NCI-H82 treated with DMSO at 0.1 percent for 48 hours (cell line): ENCODE data around the gene ECSIT.
"Not testable (repeated sequence)": the region's sequence is repeated elsewhere in the genome, so short reads cannot be mapped to it uniquely, and the experiment has no call there.

Experiments used
- DNase-seq: peaks from one replicate; lab custom pipeline; 2025; ENCODE audit not compliant: unreplicated experiment; lab: John Stamatoyannopoulos, UW

Gene ECSIT, protein sequence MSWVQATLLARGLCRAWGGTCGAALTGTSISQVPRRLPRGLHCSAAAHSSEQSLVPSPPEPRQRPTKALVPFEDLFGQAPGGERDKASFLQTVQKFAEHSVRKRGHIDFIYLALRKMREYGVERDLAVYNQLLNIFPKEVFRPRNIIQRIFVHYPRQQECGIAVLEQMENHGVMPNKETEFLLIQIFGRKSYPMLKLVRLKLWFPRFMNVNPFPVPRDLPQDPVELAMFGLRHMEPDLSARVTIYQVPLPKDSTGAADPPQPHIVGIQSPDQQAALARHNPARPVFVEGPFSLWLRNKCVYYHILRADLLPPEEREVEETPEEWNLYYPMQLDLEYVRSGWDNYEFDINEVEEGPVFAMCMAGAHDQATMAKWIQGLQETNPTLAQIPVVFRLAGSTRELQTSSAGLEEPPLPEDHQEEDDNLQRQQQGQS

DNA sequence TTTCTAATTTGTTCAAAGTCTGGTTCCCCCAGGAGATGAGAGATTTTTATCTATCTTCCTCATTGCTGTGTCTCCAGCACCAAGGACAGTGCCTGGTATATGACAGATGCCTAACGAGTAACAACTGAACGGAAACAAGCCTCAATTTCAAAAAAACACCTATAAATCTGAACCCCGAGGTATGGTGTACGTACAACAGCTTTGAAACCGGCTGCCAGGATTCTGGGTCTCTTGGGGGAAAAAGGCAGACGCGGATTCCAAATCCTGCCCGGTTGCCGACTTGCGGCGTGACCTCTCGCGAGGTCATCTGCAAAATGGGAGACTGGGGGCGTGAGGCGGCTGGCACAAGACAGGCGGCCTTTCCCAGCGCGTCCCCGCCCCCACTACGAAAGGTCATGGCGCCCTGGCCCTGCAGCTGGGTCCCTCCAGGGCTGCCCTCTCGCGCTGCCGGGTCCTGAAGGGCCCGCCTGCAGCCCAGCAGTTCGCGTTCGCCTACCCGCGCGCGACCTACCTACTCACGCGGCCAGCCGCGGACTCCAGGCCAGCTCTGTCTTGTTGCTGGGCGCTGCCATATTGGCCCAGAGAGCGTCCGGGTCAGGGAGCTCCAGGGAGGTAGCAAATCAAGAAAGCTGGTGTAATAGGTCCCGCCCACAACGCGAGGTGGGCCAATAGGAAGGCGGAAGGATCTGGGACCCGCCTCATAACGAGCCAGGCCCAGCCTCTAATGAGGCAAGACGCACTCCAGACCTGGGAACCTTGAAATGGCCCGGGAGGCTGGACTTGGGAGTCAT, at the start of gene ECSIT:
ECSIT (minus strand) TSS at position 584 of the 791 bp plus-strand sequence. CDS start 9,964 bp downstream, outside the sequence.
- peak; percentile 85 for DNase-seq

DNA sequence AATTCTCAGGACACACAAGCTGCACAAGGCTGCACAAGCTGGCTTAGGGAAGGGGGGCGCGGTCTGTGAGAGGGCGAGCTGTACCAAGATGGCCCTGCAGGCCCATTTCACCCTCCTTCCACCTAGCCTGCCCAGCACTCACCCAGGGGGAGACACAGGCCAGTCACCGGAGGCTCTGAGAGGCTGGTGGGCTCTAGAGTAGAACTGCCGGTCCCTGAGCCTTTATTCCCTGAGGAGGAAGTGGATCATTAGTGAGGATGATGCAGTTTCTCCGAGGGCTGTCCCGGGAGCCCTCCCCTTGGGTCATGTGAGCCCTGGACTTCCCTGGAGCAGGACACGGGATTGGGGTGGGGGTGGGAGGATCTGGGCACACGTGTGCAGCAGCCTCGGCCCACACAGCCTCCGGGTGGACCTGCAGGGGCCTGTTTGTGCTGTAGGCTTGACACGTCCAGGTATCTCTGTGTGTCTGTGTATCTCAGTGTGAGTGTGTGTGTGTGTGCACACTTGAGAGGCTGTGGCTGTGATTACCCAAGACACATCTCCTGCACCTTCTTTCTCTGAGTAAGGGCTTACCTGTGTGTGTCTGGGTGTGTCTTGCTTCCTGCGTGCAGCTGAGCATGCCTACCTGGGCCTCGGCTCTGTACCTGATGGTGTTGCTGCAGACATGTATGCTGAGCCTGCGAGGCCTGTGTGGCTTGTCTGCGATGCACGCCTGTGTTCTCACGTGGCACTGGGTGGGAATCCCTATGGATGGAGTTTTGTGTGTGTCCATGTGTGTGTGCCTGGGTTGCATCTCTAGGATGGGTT, 48.7 kb upstream of the ECSIT start, which contains the start of gene ACP5:
ACP5 (minus strand) TSS at position 195 of the 807 bp plus-strand sequence. CDS start 328 bp downstream, outside the sequence.
- no peak for DNase-seq

DNA sequence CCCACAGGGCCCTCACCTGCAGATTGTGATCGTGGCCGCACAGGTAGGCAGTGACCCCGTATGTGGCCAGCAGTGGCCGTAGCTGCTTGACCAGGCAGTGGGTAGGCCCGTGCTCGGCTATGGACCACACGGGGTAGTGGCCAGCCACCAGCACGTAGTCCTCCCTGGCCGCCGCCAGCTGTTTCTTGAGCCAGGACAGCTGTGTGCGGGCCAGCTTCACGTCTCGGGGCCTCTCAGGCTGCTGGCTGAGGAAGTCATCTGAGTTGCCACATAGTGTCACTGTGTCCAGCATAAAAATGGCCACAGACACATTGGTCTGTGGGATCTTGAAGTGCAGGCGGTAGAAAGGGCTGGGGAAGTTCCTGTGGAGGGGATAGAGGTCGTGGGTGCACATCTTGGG, 47.3 kb upstream of the ECSIT start:
- DNase-seq: no peak

DNA sequence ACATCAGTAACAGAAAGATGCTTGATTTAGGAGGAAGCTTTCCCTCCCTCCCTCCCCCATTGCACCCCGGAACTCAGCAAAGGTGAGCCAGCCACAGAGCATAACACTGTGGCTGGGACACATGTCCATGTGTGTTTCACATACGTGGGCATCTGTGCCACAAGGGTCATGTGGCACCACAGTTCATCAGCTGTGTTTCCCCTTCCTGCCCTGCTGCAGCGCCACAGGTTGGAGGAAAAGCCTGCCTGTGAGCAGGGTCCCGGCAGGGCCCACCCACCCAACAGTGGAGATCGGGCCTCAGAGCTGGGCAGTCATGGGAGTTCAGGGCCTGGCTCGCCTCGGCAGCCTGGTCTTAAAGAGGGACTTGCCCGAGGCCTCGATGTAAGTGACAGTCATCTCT, 45.8 kb upstream of the ECSIT start:
- DNase-seq: no peak

DNA sequence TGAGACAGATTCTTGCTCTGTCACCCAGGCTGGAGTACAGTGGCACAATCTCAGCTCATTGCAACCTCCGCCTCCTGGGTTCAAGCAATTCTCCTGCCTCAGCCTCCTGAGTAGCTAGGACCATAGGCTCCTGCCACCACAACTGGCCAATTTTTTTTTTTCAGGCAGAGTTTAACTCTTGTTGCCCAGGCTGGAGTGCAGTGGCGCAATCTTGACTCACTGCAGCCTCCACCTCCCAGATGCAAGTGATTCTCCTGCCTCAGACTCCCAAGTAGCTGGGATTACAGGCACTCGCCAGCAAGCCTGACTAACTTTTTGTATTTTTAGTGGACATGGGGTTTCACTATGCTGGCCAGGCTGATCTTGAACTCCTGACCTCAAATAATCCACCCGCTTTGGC, 44.8 kb upstream of the ECSIT start:
- DNase-seq: not testable (repeated sequence)

DNA sequence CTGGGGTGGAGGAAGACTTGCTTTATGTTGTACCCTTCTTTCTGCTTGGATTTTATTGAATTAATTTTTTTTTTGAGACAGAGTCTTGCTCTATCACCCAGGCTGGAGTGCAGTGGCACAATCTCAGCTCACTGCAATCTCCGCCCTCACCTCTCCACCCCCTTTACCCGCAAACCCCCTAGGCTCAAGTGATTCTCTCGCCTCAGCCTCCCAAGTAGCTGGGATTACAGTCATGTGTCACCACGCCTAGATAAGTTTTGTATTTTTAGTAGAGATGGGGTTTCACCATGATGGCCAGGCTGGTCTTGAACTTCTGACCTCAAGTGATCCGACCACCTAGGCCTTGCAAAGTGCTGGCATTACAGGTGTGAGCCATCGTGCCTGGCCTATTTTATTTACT, 44.4 kb upstream of the ECSIT start:
- DNase-seq: not testable (repeated sequence)

DNA sequence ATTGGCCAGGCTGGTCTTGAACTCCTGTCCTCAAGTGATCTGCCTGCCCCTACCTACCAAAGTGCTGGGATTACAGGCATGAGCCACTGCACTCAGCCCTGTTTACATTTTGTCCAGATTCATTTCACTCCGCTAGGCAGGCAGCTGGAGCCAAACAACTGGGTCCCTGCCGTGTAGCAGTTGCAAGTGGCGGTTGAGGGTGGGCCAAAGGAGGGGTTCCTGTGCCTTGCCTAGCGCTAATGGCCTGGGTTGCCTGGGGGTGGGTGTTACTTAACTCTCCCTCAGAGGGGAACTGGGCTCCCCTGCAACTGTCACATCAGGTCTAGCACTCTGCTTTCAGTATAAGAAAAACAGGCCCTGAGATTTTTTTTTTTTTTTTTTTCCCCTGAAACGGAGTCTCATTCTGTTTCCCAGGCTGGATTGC, 41.1 kb upstream of the ECSIT start:
- DNase-seq: no peak

DNA sequence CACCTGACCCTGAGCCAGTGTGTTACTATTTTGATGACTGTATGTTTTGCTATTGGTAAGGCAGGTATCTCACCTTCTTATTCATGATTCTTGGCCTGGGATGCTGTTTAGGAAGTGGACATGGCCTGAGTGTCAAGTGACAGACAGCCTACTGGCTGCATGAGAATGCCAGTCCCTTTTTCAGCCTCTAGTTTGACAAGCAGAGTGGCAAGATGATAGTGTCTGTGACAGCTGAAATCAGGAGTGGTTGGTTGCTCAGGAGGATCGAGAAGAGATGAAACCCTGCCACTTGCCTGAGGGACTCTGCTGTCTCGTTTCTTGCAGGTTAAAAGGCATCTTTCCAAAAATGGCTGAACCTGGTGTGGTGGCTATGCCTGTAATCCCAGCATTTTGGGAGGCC, 37.2 kb upstream of the ECSIT start:
- no peak for DNase-seq

DNA sequence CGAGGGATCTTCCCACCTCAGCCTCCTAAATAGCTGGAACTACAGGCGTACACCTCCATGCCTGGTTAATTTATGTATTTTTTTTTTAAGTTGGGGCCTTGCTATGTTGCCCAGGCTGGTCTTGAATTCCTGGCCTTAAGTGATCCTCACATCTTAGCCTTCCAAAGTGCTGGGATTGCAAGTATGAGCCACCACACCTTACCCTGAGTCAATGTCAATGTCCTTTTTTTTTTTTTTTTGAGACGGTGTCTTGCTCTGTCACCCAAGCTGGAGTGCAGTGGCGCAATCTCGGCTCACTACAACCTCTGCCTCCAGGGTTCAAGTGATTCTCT, 36.7 kb upstream of the ECSIT start:
- DNase-seq: not testable (repeated sequence)

DNA sequence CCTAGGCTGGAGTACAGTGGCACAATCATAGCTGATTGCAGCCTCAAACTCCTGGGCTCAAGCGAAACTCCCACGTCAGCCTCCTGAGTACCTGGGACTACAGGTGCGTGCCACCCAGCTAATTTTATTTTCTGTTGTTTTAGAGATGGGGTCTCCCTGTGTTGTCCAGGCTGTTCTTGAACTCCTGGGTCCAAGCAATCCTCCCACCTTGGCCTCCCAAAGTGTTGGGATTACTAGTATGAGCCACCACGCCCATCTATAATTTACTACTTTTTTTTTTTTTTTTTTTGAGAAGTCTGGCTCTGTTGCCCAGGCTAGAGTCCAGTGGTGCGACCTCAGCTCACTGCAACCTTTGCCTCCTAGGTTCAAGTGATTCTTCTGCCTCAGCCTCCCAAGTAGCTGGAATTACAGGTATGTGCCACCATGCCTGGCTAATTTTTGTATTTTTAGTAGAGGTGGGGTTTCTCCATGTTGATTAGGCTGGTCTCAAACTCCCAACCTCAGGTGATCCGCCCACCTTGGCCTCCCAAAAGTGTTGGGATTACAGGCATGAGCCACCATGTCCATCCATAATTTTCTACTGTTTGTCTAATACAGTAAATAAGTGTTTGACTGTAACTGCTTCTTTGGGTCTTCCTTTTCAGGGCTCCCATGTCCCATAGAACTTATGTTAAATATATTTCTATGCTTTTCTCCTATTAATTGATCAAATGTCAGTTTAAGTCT, 35.3 kb upstream of the ECSIT start:
- not testable (repeated sequence) for DNase-seq

DNA sequence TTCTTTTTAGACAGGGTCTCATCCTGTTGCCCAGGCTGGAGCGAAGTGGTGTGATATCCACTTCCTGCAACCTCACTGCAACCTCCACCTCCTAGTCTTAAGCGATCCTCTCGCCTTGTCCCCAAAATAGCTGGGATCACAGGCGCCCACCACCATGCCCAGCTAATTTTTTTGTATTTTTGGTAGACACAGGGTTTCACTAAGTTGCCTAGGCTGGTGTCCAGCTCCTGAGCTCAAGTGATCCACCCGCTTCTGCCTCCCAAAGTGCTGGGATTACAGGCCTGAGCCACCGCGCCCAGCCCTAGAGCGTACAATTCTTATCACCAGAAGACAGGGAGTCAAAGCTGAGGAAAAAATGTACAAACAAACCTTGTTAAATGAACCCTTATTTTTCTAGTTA, 34.6 kb upstream of the ECSIT start:
- no peak for DNase-seq

DNA sequence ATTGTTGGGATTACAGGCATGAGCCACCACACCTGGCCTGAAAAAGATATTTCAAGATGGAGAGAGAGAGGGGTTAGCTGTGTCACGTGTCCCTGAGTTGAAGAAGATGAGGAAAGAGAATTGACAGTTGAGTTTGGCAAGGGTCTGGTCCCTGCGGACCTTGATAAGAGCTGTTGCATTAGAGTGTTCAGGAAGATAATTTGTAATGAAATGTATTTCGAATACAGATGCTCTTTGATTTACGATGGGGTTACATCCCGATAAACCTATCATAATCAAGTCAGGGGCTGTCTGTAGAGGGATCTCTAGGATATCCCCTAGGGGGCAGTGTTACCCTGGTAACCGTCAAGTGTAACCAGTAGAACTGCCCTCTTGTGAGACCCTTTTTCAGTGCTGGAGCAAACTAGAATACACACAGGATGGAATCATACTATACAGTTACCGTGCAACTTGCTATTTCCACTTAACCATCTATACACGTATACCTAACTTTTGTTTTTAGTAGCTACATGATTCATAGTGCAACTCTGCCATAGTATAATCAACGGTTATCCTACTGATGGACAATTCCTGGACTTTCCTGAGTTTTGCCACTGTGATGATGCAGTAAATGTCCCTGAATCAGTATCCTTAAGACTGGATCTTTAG, 31.6 kb upstream of the ECSIT start:
- DNase-seq: peak; percentile 32

DNA sequence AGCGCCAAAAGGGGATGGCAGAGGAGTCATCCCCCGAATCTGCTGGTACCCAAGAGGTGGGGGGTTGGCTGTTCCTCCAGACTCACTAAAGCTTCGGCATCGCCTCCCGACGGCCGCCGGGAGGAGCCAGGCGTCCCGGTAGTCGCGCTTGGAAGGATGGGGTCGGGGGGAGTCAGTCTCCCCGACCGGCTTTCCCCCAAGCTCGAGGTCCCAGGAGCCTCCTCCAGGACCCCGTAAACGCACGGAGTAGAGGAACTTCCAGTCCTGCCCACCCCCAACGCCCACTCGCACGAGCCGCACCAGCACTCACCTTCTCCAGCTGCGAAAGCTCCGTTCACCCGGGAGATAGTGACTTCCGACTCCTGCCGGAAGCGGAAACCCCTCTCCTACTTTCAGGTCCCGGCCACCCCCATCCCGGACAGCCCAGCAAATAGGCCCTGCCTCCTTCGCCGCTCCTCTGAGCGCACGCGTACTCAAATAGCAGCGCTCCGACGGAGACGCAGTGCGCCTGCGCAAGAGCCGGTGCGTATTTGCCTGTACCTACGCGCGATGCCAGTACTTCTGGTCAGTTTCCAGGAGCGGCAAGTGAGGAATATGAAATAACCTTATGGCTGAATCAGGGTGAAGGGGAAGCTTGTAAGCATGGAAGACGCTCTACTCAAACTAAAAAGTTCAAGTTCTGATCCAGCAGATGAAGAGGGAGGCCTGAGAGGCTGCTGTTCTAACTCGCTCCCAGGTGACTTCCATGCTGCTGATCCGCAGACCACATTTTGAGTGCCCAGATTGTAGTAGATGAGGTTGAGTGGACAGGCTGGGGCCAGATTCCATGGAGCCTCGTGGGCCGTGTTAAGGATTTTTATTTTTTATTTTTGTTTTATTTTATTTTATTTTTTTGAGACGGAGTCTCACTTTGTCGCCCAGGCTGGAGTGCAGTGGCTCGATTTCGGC, 30.2 kb upstream of the ECSIT start, which contains the start of gene ELOF1:
ELOF1 (minus strand) TSS at position 350 of the 948 bp plus-strand sequence. CDS start 4,883 bp downstream, outside the sequence.
- DNase-seq: peak; percentile 80

DNA sequence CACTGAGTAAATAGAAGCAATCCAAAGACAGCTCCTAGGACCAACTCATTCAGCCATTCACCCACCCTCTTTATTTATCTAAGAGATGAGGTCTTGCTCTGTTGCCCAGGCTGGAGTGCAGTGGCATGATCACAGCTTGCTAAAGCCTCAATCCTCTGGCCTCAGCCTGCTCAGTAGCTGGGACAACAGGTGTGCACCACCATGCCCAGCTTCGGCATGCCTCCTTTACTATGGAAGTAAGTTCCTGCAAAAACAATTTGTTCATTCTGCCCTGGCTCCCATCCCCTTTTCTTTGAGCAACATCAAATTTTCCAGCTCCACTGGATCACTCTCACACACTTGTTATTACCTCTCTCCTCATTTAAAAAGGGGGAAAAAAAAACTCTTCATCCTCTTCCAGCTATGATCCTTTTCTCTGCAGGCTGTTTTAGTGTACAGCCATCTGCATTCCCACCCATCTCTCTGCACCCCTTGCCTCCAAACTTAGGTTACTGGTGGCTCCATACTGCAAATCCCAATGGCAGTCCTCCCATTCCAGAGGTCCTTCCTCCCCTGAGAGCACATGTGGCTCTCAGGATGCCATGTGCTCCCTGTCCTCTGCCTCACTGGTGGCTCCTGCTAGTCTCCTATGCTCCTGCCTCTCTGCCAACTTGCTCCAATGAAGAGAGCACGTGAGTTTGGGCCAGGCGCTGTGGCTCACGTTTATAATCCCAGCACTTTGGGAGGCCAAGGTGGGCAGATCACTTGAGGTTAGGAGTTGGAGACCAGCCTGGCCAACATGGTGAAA, 27.9 kb upstream of the ECSIT start:
- no peak for DNase-seq

DNA sequence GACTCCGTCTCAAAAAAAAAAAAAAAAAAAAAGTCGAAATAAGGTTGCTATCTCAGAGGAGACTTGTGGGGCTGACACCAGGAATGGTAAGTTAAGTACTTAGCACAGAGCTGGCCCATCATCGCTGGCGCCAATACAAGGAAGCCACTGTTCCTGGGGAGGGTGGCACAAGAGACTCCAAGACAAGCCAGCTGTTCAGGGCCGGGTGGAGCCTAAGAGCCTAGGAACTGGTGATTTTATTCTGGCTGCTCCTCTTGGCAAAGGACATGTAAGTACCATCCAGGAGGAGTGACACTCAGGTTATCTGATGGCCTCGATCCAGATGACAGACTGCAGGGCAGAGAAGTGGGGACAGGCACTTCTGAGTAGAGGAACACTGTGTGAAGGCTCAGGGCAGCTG, 26.3 kb upstream of the ECSIT start:
- no peak for DNase-seq

DNA sequence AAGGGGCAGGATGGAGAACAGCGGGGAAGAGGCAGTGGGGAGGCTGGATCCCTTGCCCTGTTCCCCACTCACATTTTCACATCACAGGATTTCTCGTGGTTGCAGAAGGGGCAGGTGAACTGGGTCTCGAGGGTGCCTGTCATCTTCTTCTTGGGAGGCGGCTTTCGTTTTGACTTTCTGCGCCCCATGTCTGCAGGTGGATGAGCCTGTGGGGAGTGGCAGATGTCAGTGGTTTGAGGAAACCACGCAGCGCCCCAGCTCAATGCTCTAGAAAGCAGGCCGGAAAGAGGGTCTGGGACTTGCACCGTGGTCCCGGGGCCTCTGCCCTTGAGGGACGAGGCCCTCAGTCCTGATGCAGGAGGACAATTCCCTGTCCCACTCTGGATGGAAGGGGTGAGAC, 25.2 kb upstream of the ECSIT start:
- no peak for DNase-seq

DNA sequence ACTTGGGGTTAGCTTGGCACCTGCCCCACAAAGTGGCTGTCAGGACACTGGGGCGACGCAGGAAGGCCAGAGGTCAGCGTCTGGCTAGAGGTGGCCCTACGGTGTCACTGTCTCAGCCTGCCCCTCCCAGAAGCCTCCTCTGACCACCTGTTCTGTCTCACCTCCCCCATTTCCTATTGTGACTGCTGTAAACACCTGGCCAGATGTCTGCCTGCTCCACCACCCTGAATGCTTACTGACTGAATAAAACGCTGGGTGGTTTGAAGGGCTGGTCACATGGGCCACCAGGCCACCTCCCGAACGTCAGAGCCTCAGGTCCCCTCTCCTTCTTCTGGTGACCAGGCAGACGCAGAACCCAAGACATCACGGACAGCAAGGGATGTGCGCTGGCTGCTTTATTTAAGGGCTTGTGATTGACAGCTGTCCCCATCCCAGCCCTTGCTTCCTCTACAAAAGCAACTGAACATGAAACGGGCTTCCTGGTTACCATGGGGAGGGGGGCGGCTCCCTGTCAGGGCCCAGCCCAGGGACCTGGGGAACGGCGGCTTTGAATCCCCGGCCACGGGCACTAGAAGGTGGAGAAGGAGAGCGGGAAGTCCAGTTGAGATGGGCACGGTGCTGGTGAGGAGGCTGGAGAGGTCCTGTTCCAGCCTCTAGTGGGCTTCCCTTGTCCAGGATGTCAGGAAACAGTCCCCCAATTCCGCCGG, 23.9 kb upstream of the ECSIT start:
- DNase-seq: no peak
